Measurements from ENCODE around the gene DENND5A.
A peak's percentile ranks its signal among the peaks of the same experiment; 100 is the strongest.
"Not testable (repeated sequence)": the region's sequence is repeated elsewhere in the genome, so short reads cannot be mapped to it uniquely, and the experiment has no call there.

Gene DENND5A

GRCh38 chr11:9247863-9248262 is 17.3 kb downstream of the DENND5A start:
- Histone ChIP-seq H3K27ac (ENCODE audit: low read length) (no peak overlapping the region), H3K4me2 (ENCODE audit: insufficient read depth, low read length) (no peak overlapping the region), H4K20me1 (ENCODE audit: insufficient read depth, low read length) (peaks cover 10% of the 10 kb centered on the region), H3K4me1 (ENCODE audit: insufficient read depth, low read length) (peaks cover 32% of the 10 kb centered on the region), H2AFZ (ENCODE audit: low read depth, low read length) (no peak overlapping the region), H3K4me3 (ENCODE audit: low read depth in 1 of 2, low read length in 2 of 2) (no peak overlapping the region), H3K36me3 (ENCODE audit: insufficient read depth, low read length) (no peaks in the 10 kb centered on the region), H3K9ac (ENCODE audit: low read depth, low read length) (no peak overlapping the region), H3K79me2 (ENCODE audit: insufficient read depth, low read length) (no peaks in the 10 kb centered on the region), H3K9me3 (ENCODE audit: insufficient read depth, low read length, severe bottlenecking) (no peaks in the 10 kb centered on the region), H3K27me3 (ENCODE audit: insufficient read depth, low read length, poor library complexity) (no peaks in the 10 kb centered on the region)
- TF ChIP-seq EZH2 (IDR thresholded peaks at IDR 0.05; ENCODE audit: borderline replicate concordance, low read depth, low read length, severe bottlenecking) (no peak), CTCF (IDR thresholded peaks at IDR 0.05; ENCODE audit: borderline replicate concordance, extremely low read depth, low read length, poor library complexity, severe bottlenecking) (no peak)
- ATAC-seq (ENCODE audit: insufficient read depth, low read depth) (no peak), DNase-seq (no peak)

GRCh38 chr11:9236242-9236641 is 28.9 kb downstream of the DENND5A start:
- H3K4me1 ChIP-seq (ENCODE audit: insufficient read depth, low read length); H3K9me3 ChIP-seq (ENCODE audit: insufficient read depth, low read length, severe bottlenecking); H3K36me3 ChIP-seq (ENCODE audit: insufficient read depth, low read length); H3K27me3 ChIP-seq (ENCODE audit: insufficient read depth, low read length, poor library complexity); H3K79me2 ChIP-seq (ENCODE audit: insufficient read depth, low read length); H3K4me3 ChIP-seq (ENCODE audit: low read depth in 1 of 2, low read length in 2 of 2); DNase-seq; H3K4me2 ChIP-seq (ENCODE audit: insufficient read depth, low read length); H3K27ac ChIP-seq (ENCODE audit: low read length); H4K20me1 ChIP-seq (ENCODE audit: insufficient read depth, low read length); H3K9ac ChIP-seq (ENCODE audit: low read depth, low read length); ATAC-seq (ENCODE audit: insufficient read depth, low read depth); H2AFZ ChIP-seq (ENCODE audit: low read depth, low read length): not testable (repeated sequence)

DNA sequence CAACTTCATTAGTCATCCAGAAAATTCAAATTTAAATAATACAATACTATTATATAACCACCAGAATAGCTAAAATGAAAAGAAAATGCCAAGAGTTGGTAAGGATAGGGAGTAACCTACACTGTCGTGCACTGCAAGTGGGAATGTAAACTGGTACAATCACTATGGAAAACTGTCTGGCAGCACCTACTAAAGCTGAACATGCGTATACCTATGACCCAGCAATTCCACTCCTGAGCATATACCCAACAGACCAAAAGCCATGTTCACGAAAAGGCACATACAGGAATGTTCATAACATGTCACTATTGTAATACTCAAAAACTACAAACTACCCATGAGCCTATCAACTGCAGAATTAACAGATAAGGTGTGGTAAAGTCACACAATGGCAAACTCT is 32.7 kb downstream of the DENND5A start:
- Histone ChIP-seq H3K27me3 (ENCODE audit: insufficient read depth, low read length, poor library complexity) (peaks cover 3% of the 10 kb centered on the region), H3K4me3 (ENCODE audit: low read depth in 1 of 2, low read length in 2 of 2) (no peak overlapping the region), H3K9ac (ENCODE audit: low read depth, low read length) (no peak overlapping the region; the same call in 1 of the 2 replicates), H3K4me1 (ENCODE audit: insufficient read depth, low read length) (peaks cover 9% of the 10 kb centered on the region), H3K27ac (ENCODE audit: low read length) (no peak overlapping the region), H2AFZ (ENCODE audit: low read depth, low read length) (no peak overlapping the region), H3K9me3 (ENCODE audit: insufficient read depth, low read length, severe bottlenecking) (peaks cover 6% of the 10 kb centered on the region), H3K36me3 (ENCODE audit: insufficient read depth, low read length) (no peaks in the 10 kb centered on the region), H3K4me2 (ENCODE audit: insufficient read depth, low read length) (no peak overlapping the region), H4K20me1 (ENCODE audit: insufficient read depth, low read length) (no peaks in the 10 kb centered on the region), H3K79me2 (ENCODE audit: insufficient read depth, low read length) (no peaks in the 10 kb centered on the region)
- no peak for ATAC-seq (ENCODE audit: insufficient read depth, low read depth)
- TF ChIP-seq EZH2 (IDR thresholded peaks at IDR 0.05; ENCODE audit: borderline replicate concordance, low read depth, low read length, severe bottlenecking) (no peak), CTCF (IDR thresholded peaks at IDR 0.05; ENCODE audit: borderline replicate concordance, extremely low read depth, low read length, poor library complexity, severe bottlenecking) (no peak)
- DNase-seq, result no peak

DNA sequence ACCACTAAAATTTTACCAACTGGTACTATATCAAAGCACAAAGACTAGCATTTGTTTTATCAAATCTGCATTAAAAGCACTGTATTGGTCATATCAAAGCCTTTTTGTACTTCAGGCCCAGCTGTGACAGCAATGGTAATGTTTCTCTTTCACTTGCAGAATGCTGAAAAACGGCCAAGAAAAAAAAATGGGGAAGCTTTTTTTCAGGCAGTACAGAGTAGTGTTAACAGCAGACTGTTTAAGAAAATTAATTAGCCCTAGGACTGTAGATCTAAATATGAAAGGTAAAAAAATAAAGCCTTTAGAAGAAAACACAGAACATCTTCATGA is 33.3 kb downstream of the DENND5A start:
- no peak for DNase-seq
- H3K79me2 ChIP-seq (ENCODE audit: insufficient read depth, low read length), result no peaks in the 10 kb centered on the region
- H3K9ac ChIP-seq (ENCODE audit: low read depth, low read length), result peak overlapping the region; percentile 32; the same call in 1 of the 2 replicates
- H3K27ac ChIP-seq (ENCODE audit: low read length), result peak overlapping the region; percentile 3; the same call in 1 of the 2 replicates
- peaks cover 9% of the 10 kb centered on the region for H3K4me1 ChIP-seq (ENCODE audit: insufficient read depth, low read length)
- no peaks in the 10 kb centered on the region for H3K36me3 ChIP-seq (ENCODE audit: insufficient read depth, low read length)
- peaks cover 6% of the 10 kb centered on the region for H3K9me3 ChIP-seq (ENCODE audit: insufficient read depth, low read length, severe bottlenecking)
- H4K20me1 ChIP-seq (ENCODE audit: insufficient read depth, low read length), result no peaks in the 10 kb centered on the region
- H3K4me2 ChIP-seq (ENCODE audit: insufficient read depth, low read length), result peak overlapping the region; percentile 44; the same call in 1 of the 2 replicates
- H3K4me3 ChIP-seq (ENCODE audit: low read depth in 1 of 2, low read length in 2 of 2), result no peak overlapping the region
- ATAC-seq (ENCODE audit: insufficient read depth, low read depth), result peak; percentile 63
- peaks cover 3% of the 10 kb centered on the region for H3K27me3 ChIP-seq (ENCODE audit: insufficient read depth, low read length, poor library complexity)
- TF ChIP-seq CTCF (IDR thresholded peaks at IDR 0.05; ENCODE audit: borderline replicate concordance, extremely low read depth, low read length, poor library complexity, severe bottlenecking) (no peak), EZH2 (IDR thresholded peaks at IDR 0.05; ENCODE audit: borderline replicate concordance, low read depth, low read length, severe bottlenecking) (no peak)
- no peak overlapping the region for H2AFZ ChIP-seq (ENCODE audit: low read depth, low read length)
